Astrocyte (in vitro differentiated cells and primary cell): Measurements from ENCODE around the gene ENOSF1.

Source experiments
- EZH2 ChIP-seq: IDR thresholded peaks from 2 replicates; pipeline ENCODE4 v1.6.1; 2012; ENCODE audit warnings: mild to moderate bottlenecking, low read length, inconsistent platforms; ENCODE audit not compliant: insufficient read depth
- TF ChIP-seq, protein P1 (sequence below): IDR thresholded peaks from 2 replicates; pipeline ENCODE4 v1.5.1; 2011; ENCODE audit warnings: low read depth, mild to moderate bottlenecking, inconsistent platforms, low read length, moderate library complexity; ENCODE audit not compliant: insufficient read depth

DNA sequence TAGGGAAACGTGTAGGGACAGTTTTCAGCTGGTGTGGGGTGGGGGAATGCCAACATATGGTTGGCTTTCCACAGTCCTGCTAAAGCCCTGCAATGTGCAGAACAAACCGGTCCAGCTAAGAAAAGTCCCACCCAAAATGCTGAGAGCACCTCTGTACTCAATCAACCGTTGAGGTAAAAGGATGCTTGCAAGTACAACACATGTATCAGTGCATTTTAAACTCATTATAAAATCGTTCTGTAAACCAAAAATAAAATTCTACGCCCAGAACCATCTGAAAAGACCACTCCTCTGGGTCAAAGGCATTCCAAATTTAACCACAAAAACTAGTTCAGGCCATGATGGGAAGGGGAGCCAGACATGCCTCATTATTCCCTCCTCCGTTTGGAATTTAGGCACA is 57.0 kb downstream of the ENOSF1 start:
- TF ChIP-seq, protein P1, sequence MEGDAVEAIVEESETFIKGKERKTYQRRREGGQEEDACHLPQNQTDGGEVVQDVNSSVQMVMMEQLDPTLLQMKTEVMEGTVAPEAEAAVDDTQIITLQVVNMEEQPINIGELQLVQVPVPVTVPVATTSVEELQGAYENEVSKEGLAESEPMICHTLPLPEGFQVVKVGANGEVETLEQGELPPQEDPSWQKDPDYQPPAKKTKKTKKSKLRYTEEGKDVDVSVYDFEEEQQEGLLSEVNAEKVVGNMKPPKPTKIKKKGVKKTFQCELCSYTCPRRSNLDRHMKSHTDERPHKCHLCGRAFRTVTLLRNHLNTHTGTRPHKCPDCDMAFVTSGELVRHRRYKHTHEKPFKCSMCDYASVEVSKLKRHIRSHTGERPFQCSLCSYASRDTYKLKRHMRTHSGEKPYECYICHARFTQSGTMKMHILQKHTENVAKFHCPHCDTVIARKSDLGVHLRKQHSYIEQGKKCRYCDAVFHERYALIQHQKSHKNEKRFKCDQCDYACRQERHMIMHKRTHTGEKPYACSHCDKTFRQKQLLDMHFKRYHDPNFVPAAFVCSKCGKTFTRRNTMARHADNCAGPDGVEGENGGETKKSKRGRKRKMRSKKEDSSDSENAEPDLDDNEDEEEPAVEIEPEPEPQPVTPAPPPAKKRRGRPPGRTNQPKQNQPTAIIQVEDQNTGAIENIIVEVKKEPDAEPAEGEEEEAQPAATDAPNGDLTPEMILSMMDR, result no peak
- no peak for TF ChIP-seq EZH2
